HEK293 (cell line): ENCODE measurements around the gene NOXRED1.

Source experiments
- CTCF ChIA-PET: fragments of 350-600 bp; formaldehyde crosslinking; extraction: SDS; loops from one replicate; lab custom pipeline; 2021; ENCODE audit warnings: antibody characterized with exemption; lab: Yijun Ruan, JAX
- POLR2A ChIA-PET: fragments of 300-600 bp; formaldehyde crosslinking; extraction: SDS; loops from one replicate; lab custom pipeline; 2020; ENCODE audit warnings: antibody characterized with exemption, inconsistent platforms; lab: Yijun Ruan, JAX
- H3K27ac ChIP-seq: fragments of 200-500 bp; sonication (Bioruptor generic); 2 replicates; pipeline ENCODE4 v1.5.1; 2014; ENCODE audit warnings: low read depth, low read length, control low read depth, inconsistent platforms; ENCODE audit errors: extremely low read depth
- H3K36me3 ChIP-seq, 2 experiments: fragments of 200-500 bp in 1 of 2; sonication (Bioruptor generic) in 1 of 2; 1 replicate in 1 of 2; 2 replicates in 1 of 2; pipeline ENCODE4 v1.5.1; 2014 to 2017; ENCODE audit warnings: inconsistent platforms in 2 of 2, low read length in 2 of 2; ENCODE audit not compliant: control insufficient read depth in 2 of 2, insufficient read depth in 1 of 2
- H3K4me1 ChIP-seq: fragments of 200-500 bp; sonication (Bioruptor generic); 2 replicates; pipeline ENCODE4 v1.5.1; 2014; ENCODE audit warnings: mild to moderate bottlenecking, low read length, inconsistent platforms; ENCODE audit not compliant: control insufficient read depth, insufficient read depth
- H3K4me3 ChIP-seq: 2 replicates; pipeline ENCODE4 v1.5.1; 2011; ENCODE audit warnings: low read depth, mild to moderate bottlenecking, control low read depth, low read length, moderate library complexity
- H3K9me3 ChIP-seq: fragments of 200-500 bp; sonication (Bioruptor generic); 2 replicates; pipeline ENCODE4 v1.5.1; 2014; ENCODE audit warnings: low read depth, low read length, inconsistent platforms; ENCODE audit not compliant: control insufficient read depth, insufficient read depth
- HOXD13 ChIP-seq: sonication (generic); formaldehyde crosslinking; IDR thresholded peaks from 2 replicates; pipeline ENCODE4 v1.8.0; 2022; ENCODE audit warnings: missing genetic modification reagents, borderline replicate concordance
- SCRT1 ChIP-seq: fragments of 450-650 bp; formaldehyde crosslinking; IDR thresholded peaks from 2 replicates; pipeline ENCODE4 v1.5.1; 2016; ENCODE audit warnings: missing biosample characterization, missing genetic modification characterization, borderline replicate concordance
- ZBTB8A ChIP-seq: fragments of 450-650 bp; formaldehyde crosslinking; IDR thresholded peaks from 2 replicates; pipeline ENCODE4 v1.5.1; 2016; ENCODE audit warnings: missing biosample characterization, missing genetic modification characterization
- ZNF157 ChIP-seq: fragments of 450-650 bp; formaldehyde crosslinking; IDR thresholded peaks from 2 replicates; pipeline ENCODE4 v1.5.1; 2016; ENCODE audit warnings: missing biosample characterization, missing genetic modification characterization
- ZNF16 ChIP-seq: fragments of 450-650 bp; formaldehyde crosslinking; IDR thresholded peaks from 2 replicates; pipeline ENCODE4 v1.5.1; 2016; ENCODE audit warnings: low read depth, missing biosample characterization, missing genetic modification characterization
- ZNF202 ChIP-seq: fragments of 450-650 bp; formaldehyde crosslinking; IDR thresholded peaks from 2 replicates; pipeline ENCODE4 v1.5.1; 2016; ENCODE audit warnings: missing biosample characterization, missing genetic modification characterization, borderline replicate concordance
- ZNF302 ChIP-seq: fragments of 450-650 bp; formaldehyde crosslinking; IDR thresholded peaks from 2 replicates; pipeline ENCODE4 v1.5.1; 2016; ENCODE audit warnings: missing biosample characterization, missing genetic modification characterization, low read depth
- ZNF324 ChIP-seq: fragments of 450-650 bp; formaldehyde crosslinking; IDR thresholded peaks from 2 replicates; pipeline ENCODE4 v1.5.1; 2016; ENCODE audit warnings: missing biosample characterization, missing genetic modification characterization
- ZNF341 ChIP-seq: fragments of 450-650 bp; formaldehyde crosslinking; IDR thresholded peaks from 2 replicates; pipeline ENCODE4; 2016; ENCODE audit warnings: low read depth, missing biosample characterization, missing genetic modification characterization
- ZNF530 ChIP-seq: fragments of 450-650 bp; formaldehyde crosslinking; IDR thresholded peaks from 2 replicates; pipeline ENCODE4 v1.5.1; 2016; ENCODE audit warnings: low read depth, missing biosample characterization, missing genetic modification characterization
- ZNF558 ChIP-seq: fragments of 450-650 bp; formaldehyde crosslinking; IDR thresholded peaks from 2 replicates; pipeline ENCODE4 v1.5.1; 2016; ENCODE audit warnings: missing biosample characterization, missing genetic modification characterization
- ZNF596 ChIP-seq: fragments of 450-650 bp; IDR thresholded peaks from 2 replicates; pipeline ENCODE4 v1.5.0; 2018; ENCODE audit warnings: missing biosample characterization, mild to moderate bottlenecking, missing genetic modification characterization, moderate library complexity
- ZNF837 ChIP-seq: fragments of 450-650 bp; formaldehyde crosslinking; IDR thresholded peaks from 2 replicates; pipeline ENCODE4 v1.5.1; 2016; ENCODE audit warnings: missing biosample characterization, missing genetic modification characterization
- ZNF843 ChIP-seq: fragments of 450-650 bp; formaldehyde crosslinking; IDR thresholded peaks from 2 replicates; pipeline ENCODE4 v1.5.1; 2016; ENCODE audit warnings: missing biosample characterization, missing genetic modification characterization
- ZSCAN30 ChIP-seq: fragments of 450-650 bp; IDR thresholded peaks from 2 replicates; pipeline ENCODE4 v1.5.1; 2018; ENCODE audit warnings: missing biosample characterization, mild to moderate bottlenecking, missing genetic modification characterization, moderate library complexity
- TF ChIP-seq, protein P1 (sequence below): fragments of 450-650 bp; formaldehyde crosslinking; IDR thresholded peaks from 2 replicates; pipeline ENCODE4 v1.5.1; 2016; ENCODE audit warnings: missing biosample characterization, missing genetic modification characterization
- TF ChIP-seq, protein P2 (sequence below): fragments of 450-650 bp; formaldehyde crosslinking; IDR thresholded peaks from 2 replicates; pipeline ENCODE4 v1.5.1; 2016; ENCODE audit warnings: missing biosample characterization, missing genetic modification characterization
- TF ChIP-seq, protein P3 (sequence below): fragments of 450-650 bp; formaldehyde crosslinking; IDR thresholded peaks from 2 replicates; pipeline ENCODE4 v1.5.1; 2016; ENCODE audit warnings: missing biosample characterization, missing genetic modification characterization, borderline replicate concordance

The NOXRED1 gene

DNA sequence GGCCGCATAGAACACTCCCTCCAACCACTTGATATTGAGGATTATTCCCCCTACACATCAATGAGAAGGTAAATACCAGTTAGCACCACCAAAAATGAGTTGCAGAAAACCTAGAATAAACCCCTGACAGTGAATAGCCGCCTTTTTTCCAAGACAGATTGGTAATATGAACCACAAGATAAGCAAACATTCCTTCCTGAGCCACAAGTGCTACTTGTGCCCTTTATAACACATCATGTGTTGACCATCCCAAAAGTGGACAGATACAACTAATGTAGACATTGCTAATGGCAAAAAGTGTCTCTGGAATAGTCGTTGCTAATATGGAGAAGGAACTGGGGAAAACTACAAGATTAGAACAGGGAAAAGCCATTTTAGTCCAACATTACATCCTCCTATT lies 17.2 kb downstream of the NOXRED1 start:
- Histone ChIP-seq H3K4me1 (no peaks in the 10 kb centered on the region), H3K27ac (no peak overlapping the region), H3K9me3 (no peaks in the 10 kb centered on the region), H3K36me3 (no peaks in the 10 kb centered on the region; a peak in 1 of 3 replicates), H3K4me3 (no peak overlapping the region)
- CTCF ChIA-PET, result interaction anchor here (0.6 kb wide), 2 partner anchors 16 to 278 kb away, joined by 3 to 4 read pairs; no protein-coding TSS in a partner anchor
- POLR2A ChIA-PET, result no interaction called here
- no peak for TF ChIP-seq ZNF341
- TF ChIP-seq, protein P1, sequence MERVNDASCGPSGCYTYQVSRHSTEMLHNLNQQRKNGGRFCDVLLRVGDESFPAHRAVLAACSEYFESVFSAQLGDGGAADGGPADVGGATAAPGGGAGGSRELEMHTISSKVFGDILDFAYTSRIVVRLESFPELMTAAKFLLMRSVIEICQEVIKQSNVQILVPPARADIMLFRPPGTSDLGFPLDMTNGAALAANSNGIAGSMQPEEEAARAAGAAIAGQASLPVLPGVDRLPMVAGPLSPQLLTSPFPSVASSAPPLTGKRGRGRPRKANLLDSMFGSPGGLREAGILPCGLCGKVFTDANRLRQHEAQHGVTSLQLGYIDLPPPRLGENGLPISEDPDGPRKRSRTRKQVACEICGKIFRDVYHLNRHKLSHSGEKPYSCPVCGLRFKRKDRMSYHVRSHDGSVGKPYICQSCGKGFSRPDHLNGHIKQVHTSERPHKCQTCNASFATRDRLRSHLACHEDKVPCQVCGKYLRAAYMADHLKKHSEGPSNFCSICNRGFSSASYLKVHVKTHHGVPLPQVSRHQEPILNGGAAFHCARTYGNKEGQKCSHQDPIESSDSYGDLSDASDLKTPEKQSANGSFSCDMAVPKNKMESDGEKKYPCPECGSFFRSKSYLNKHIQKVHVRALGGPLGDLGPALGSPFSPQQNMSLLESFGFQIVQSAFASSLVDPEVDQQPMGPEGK (tag by site-specific recombination), result no peak
- TF ChIP-seq, protein P2, sequence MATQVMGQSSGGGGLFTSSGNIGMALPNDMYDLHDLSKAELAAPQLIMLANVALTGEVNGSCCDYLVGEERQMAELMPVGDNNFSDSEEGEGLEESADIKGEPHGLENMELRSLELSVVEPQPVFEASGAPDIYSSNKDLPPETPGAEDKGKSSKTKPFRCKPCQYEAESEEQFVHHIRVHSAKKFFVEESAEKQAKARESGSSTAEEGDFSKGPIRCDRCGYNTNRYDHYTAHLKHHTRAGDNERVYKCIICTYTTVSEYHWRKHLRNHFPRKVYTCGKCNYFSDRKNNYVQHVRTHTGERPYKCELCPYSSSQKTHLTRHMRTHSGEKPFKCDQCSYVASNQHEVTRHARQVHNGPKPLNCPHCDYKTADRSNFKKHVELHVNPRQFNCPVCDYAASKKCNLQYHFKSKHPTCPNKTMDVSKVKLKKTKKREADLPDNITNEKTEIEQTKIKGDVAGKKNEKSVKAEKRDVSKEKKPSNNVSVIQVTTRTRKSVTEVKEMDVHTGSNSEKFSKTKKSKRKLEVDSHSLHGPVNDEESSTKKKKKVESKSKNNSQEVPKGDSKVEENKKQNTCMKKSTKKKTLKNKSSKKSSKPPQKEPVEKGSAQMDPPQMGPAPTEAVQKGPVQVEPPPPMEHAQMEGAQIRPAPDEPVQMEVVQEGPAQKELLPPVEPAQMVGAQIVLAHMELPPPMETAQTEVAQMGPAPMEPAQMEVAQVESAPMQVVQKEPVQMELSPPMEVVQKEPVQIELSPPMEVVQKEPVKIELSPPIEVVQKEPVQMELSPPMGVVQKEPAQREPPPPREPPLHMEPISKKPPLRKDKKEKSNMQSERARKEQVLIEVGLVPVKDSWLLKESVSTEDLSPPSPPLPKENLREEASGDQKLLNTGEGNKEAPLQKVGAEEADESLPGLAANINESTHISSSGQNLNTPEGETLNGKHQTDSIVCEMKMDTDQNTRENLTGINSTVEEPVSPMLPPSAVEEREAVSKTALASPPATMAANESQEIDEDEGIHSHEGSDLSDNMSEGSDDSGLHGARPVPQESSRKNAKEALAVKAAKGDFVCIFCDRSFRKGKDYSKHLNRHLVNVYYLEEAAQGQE (tag by site-specific recombination), result no peak

DNA sequence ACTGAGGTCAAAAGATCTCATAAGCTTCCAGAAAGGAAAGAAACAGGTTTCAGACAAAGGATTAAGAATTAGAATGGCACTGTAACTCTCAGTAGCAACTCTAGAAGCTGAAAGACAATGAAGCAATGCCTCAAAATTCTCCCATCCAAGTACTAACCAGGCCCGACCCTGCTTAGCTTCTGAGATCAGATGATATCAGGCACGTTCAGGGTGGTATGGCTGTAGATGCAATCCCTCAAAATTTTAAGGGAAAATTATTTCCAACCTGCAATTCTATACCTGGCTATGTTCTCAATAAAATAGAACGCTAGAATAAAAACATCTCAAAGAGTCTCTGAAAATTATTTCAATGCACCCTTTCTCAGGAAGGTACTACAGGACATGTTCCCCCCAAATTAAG lies 19.6 kb downstream of the NOXRED1 start:
- Histone ChIP-seq H3K27ac (no peak overlapping the region), H3K9me3 (no peaks in the 10 kb centered on the region), H3K36me3 (no peaks in the 10 kb centered on the region; a peak in 1 of 3 replicates), H3K4me3 (no peak overlapping the region), H3K4me1 (0 out of 2 replicates have a peak, but pooled peaks cover 4% of the 10 kb centered on the region)
- ChIA-PET CTCF (no interaction called here), POLR2A (no interaction called here)
- TF ChIP-seq SCRT1 (tag by site-specific recombination) (no peak), ZNF16 (no peak), ZNF302 (tag by site-specific recombination) (no peak), ZNF837 (tag by site-specific recombination) (no peak), ZNF558 (tag by site-specific recombination) (no peak), ZNF596 (no peak), ZNF202 (tag by site-specific recombination) (no peak), HOXD13 (no peak), ZNF843 (tag by site-specific recombination) (no peak), ZNF530 (no peak), ZBTB8A (tag by site-specific recombination) (no peak), ZNF157 (tag by site-specific recombination) (no peak), ZNF324 (no peak), ZSCAN30 (tag by site-specific recombination) (no peak)
- TF ChIP-seq, protein P3, sequence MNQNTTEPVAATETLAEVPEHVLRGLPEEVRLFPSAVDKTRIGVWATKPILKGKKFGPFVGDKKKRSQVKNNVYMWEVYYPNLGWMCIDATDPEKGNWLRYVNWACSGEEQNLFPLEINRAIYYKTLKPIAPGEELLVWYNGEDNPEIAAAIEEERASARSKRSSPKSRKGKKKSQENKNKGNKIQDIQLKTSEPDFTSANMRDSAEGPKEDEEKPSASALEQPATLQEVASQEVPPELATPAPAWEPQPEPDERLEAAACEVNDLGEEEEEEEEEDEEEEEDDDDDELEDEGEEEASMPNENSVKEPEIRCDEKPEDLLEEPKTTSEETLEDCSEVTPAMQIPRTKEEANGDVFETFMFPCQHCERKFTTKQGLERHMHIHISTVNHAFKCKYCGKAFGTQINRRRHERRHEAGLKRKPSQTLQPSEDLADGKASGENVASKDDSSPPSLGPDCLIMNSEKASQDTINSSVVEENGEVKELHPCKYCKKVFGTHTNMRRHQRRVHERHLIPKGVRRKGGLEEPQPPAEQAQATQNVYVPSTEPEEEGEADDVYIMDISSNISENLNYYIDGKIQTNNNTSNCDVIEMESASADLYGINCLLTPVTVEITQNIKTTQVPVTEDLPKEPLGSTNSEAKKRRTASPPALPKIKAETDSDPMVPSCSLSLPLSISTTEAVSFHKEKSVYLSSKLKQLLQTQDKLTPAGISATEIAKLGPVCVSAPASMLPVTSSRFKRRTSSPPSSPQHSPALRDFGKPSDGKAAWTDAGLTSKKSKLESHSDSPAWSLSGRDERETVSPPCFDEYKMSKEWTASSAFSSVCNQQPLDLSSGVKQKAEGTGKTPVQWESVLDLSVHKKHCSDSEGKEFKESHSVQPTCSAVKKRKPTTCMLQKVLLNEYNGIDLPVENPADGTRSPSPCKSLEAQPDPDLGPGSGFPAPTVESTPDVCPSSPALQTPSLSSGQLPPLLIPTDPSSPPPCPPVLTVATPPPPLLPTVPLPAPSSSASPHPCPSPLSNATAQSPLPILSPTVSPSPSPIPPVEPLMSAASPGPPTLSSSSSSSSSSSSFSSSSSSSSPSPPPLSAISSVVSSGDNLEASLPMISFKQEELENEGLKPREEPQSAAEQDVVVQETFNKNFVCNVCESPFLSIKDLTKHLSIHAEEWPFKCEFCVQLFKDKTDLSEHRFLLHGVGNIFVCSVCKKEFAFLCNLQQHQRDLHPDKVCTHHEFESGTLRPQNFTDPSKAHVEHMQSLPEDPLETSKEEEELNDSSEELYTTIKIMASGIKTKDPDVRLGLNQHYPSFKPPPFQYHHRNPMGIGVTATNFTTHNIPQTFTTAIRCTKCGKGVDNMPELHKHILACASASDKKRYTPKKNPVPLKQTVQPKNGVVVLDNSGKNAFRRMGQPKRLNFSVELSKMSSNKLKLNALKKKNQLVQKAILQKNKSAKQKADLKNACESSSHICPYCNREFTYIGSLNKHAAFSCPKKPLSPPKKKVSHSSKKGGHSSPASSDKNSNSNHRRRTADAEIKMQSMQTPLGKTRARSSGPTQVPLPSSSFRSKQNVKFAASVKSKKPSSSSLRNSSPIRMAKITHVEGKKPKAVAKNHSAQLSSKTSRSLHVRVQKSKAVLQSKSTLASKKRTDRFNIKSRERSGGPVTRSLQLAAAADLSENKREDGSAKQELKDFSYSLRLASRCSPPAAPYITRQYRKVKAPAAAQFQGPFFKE, result no peak
